Mucosa of descending colon (tissue), 3 donors: ENCODE measurements around the gene SLC16A11. TPM values are rescaled to one million over a fixed set of nuclear protein-coding genes. Genes with fewer than 3 reads are reported as not detected.

ENCODE experiments used
- ATAC-seq: fragments of 200-7000 bp; cut with Tn5 transposase; one replicate; pipeline ENCODE4 v1.9.1; 2020; ENCODE audit warnings: mild to moderate bottlenecking, moderate library complexity
- DNase-seq, 3 donors: peaks; one replicate each; pipeline ENCODE4 v3.0.0-alpha.2; 2020
- H3K36me3 ChIP-seq: fragments of 200-600 bp; one replicate; pipeline ENCODE4 v1.8.0; 2021; ENCODE audit warnings: low read depth, mild to moderate bottlenecking
- H3K4me1 ChIP-seq: fragments of 200-600 bp; one replicate; pipeline ENCODE4 v1.8.0; 2021; ENCODE audit warnings: low read depth, mild to moderate bottlenecking
- H3K4me3 ChIP-seq: fragments of 200-600 bp; one replicate; pipeline ENCODE4 v1.8.0; 2021; ENCODE audit warnings: mild to moderate bottlenecking
- H3K9me3 ChIP-seq: fragments of 200-600 bp; one replicate; pipeline ENCODE4 v1.8.0; 2021; ENCODE audit warnings: mild to moderate bottlenecking
- intact Hi-C, 2 donors: fragments of 100-400 bp; cut with DNase I in 1 of 2; cut with micrococcal nuclease in 1 of 2; formaldehyde crosslinking; loops; one replicate each; pipeline versions ENCODE4 v1.11.0 to v1.11.1; 2022; cut with DNase I, micrococcal nuclease
- total RNA-seq, 3 donors: library from RNA; stranded (reverse); fragmentation: NEBNext Ultra II Directional in 2 of 3; extraction: Animal tissue kit (Norgen Biotek cat#: 25700) in 2 of 3; gene quantifications; one replicate each; pipeline versions ENCODE4 v1.2.1 to v1.2.4, GENCODE V29; 2021 to 2023
- TF ChIP-seq, protein P1 (sequence below): fragments of 200-600 bp; IDR thresholded peaks from one replicate; pipeline ENCODE4 v1.8.0; 2022; ENCODE audit warnings: antibody characterized with exemption, mild to moderate bottlenecking
- donor health status: DM: no; HTN: no; CAD: no; lungs with moderate emphysema.
- donor health status: DM: no; HTN: no; CAD: no.
- donor health status: DM: no; HTN: yes; CAD: no.

The SLC16A11 gene
- total RNA-seq, 3 donors from 2014 or later: 0.55 to 1.7 (median 1.3) TPM

DNA sequence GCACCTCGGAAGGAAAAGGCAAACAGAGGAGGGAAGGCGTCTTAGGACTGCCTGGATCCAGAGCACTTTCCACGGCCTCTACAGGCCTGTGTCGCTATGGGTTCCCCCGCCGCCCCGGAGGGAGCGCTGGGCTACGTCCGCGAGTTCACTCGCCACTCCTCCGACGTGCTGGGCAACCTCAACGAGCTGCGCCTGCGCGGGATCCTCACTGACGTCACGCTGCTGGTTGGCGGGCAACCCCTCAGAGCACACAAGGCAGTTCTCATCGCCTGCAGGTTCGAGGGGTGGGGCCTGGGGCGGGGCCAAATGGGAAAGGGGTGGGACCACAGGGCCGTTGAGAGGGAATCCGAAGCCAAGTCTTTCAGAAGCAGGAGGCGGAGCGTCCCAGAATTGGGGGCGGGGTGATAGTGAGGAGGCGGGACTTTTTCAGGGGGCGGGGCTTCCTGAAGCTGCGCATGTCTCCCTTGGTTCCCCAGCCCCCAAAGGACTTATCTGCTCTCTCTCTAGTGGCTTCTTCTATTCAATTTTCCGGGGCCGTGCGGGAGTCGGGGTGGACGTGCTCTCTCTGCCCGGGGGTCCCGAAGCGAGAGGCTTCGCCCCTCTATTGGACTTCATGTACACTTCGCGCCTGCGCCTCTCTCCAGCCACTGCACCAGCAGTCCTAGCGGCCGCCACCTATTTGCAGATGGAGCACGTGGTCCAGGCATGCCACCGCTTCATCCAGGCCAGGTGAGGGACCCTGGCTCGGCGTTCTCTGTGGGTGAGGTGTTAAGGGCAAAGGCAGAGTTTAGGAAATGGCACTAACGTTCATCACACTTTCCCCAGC is 20.1 kb downstream of the SLC16A11 start:
- H3K9me3 ChIP-seq: no peaks in the 10 kb centered on the region
- intact Hi-C loops: no loop called here
- no peaks in the 10 kb centered on the region for H3K36me3 ChIP-seq
- DNase-seq: peak; percentile 97 to 98 (median 97)
- no peak overlapping the region for H3K4me3 ChIP-seq
- peaks cover 9% of the 10 kb centered on the region for H3K4me1 ChIP-seq
- TF ChIP-seq, protein P1, sequence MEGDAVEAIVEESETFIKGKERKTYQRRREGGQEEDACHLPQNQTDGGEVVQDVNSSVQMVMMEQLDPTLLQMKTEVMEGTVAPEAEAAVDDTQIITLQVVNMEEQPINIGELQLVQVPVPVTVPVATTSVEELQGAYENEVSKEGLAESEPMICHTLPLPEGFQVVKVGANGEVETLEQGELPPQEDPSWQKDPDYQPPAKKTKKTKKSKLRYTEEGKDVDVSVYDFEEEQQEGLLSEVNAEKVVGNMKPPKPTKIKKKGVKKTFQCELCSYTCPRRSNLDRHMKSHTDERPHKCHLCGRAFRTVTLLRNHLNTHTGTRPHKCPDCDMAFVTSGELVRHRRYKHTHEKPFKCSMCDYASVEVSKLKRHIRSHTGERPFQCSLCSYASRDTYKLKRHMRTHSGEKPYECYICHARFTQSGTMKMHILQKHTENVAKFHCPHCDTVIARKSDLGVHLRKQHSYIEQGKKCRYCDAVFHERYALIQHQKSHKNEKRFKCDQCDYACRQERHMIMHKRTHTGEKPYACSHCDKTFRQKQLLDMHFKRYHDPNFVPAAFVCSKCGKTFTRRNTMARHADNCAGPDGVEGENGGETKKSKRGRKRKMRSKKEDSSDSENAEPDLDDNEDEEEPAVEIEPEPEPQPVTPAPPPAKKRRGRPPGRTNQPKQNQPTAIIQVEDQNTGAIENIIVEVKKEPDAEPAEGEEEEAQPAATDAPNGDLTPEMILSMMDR: no peak
- ATAC-seq: peak; percentile 87

DNA sequence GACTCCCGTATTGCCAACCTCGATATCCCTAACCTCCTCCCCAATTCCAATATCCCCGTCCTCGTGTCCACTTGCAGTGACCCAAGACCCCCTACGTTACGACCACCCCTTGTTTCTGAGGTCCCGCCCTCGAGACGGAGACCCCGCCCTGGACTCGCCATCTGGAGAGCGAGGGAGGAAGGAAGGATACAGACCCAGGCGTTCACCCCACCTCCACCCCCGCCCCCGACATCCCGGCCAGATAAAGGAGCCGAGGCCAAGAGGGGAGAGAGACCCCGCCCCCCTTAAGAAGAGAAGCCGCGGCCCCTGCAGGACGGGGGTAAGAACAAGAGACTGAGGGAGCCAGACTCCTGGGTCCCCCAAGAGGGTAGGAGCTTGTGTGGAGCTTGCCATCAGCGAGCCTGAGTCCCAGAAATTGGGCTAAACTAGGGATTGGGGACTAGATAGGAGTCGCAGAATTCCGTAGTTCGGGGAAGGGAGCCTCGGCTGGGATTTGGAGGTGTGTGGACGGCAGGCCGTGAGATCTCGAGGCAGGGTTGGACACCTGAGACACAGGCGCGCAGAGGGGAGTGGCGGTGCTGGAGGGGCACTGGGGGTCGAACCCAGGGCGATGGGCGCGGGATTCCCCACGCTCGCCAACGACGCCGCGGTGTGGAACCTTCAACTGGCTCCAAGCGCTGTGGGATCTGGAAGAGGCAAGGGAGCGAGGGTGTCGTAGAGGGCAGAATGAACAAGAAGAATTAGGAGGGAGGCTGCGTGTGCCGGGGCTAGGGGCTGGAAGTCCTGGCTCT is 20.9 kb downstream of the SLC16A11 start, which contains the start of gene BCL6B:
Gene BCL6B, plus strand, starts transcription at position 270 of the 791 bp plus-strand sequence. CDS start 622 bp downstream, outside the sequence.
- Histone ChIP-seq H3K9me3 (no peaks in the 10 kb centered on the region), H3K36me3 (no peaks in the 10 kb centered on the region), H3K4me3 (no peak within 1 kb of the TSS), H3K4me1 (peaks cover 9% of the 10 kb centered on the region)
- ATAC-seq: no peak
- intact Hi-C loops: no loop called here
- DNase-seq: peak; percentile 31 to 69 (median 63)
- TF ChIP-seq, protein P1: no peak

DNA sequence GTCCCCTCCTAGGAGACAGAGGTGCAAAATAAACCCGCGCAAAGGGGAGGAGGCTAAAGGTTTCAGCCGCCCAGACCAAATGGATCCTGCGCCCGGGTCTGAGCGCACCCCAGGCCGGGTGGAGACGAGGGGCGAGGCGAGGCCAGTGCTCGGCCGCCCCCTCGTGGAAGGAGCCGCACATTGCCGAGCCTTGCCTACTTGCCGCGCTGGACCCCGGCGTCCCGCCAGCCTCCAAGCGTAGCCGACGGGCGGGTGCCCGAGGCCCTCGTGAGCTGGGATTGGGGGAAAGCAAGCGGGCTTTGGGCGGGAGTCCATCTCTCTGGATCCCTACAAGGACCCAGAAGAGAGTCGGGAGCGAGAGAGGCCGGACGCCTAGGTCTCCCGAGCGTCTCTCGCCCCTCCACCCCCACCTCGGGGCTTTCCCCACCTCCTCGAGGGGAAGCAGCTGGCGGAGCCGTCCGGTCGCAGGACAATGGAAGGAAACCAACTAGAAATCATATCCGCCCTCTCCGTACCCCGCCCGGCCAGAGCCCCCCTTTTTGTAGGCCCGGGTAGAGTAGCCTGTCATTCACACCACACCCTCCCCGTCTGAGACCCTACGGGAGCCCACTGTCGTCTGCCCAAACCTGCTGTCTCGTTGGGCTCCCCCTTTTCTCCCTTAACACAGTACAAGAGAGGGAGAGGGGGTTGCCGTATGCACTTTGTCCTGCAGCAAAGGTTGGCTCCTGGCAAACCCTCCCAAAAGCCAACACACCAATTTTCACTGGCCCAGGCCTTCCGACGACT is 21.7 kb downstream of the SLC16A11 start:
- ATAC-seq: peak; percentile 83
- intact Hi-C loops: no loop called here
- H3K36me3 ChIP-seq: no peaks in the 10 kb centered on the region
- H3K4me1 ChIP-seq: peaks cover 9% of the 10 kb centered on the region
- TF ChIP-seq, protein P1: peak; percentile 95
- H3K9me3 ChIP-seq: no peaks in the 10 kb centered on the region
- DNase-seq: peak; percentile 84 to 88 (median 87)
- H3K4me3 ChIP-seq: no peak overlapping the region

DNA sequence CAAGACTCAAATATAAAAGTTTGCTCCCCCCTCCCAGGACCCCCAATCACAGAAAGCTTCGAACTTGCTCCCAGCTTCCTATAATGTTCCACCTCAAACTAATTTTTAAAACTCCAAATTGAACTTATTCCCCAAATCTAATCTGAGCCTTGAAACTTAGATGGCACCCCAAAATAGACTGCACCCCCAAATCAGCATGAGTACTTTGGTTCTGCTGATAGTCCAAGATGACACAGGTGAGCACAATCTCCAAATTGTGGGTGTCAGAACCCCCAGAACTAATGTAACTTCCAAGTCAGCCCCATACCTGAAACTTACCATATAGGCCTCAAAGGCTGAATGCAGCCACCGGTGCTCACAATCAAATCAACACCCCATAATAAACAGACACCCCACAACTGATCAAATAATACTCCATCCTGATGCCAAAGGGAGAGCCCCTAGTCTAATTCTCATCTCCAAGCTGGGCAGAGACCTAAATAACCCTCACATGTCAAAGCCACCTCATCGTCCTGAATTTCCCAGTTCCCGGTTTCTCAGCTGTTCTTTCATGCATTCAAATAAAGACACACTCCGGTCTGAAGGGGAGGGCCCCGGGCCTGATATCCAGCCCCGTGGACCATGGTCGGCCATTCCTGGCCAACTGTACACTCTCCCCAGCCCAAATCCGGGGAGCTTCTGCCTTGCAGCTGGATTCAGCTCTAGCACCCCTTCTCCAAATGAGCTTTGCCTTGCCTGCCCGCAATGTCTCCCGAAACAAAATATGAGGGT is 22.8 kb downstream of the SLC16A11 start:
- peaks cover 9% of the 10 kb centered on the region for H3K4me1 ChIP-seq
- no peaks in the 10 kb centered on the region for H3K36me3 ChIP-seq
- TF ChIP-seq, protein P1: no peak
- DNase-seq (peak in 2 of 3 donors; percentile 9 to 31), ATAC-seq (no peak)
- H3K9me3 ChIP-seq: no peaks in the 10 kb centered on the region
- intact Hi-C loops: no loop called here
- no peak overlapping the region for H3K4me3 ChIP-seq
